ENCODE results near the gene CLEC4M.

DNA sequence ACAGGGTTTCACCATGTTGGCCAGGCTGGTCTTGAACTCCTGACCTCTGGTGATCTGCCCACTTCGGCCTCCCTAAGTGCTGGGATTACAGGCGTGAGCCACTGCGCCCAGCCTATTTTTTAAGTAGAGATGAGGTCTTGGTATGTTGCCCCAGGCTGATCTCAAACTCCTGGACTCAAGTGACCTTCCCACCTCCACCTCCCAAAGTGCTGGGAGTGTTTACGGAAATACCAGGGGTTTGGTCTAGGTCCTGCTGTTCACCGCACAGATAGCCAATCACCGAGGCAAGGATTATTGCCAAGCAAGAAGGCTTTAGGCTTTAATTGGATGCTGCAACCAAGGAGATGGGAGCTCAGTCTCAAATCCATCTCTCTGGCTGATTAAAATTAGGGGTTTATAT lies 42.7 kb upstream of the CLEC4M start:
- TF ChIP-seq POLR2A (IDR thresholded peaks at IDR 0.05) (no peak), CTCF (IDR thresholded peaks at IDR 0.05) (no peak)
